Endothelial cell of umbilical vein (primary cell): ENCODE results near the gene SEBOX. TPM values are rescaled to one million over a fixed set of nuclear protein-coding genes. Genes with fewer than 3 reads are reported as not detected.
A peak's percentile ranks its signal among the peaks of the same experiment; 100 is the strongest.

ENCODE experiments used
- BruUV-seq: library from RNA; stranded (reverse); fragments of 400-500 nt; replicated peaks from 2 replicates; lab custom pipeline; 2021; lab: Mats Ljungman, UMichigan
- CTCF ChIA-PET: fragments of 300-600, 350-600 bp; sonication (Branson Sonifier 250); formaldehyde crosslinking; loops from one replicate; lab custom pipeline; 2021; ENCODE audit warnings: antibody characterized with exemption, inconsistent platforms; lab: Charles Lee
- POLR2A ChIA-PET: fragments of 300-600, 350-600 bp; sonication (Branson Sonifier 250); formaldehyde crosslinking; loops from one replicate; lab custom pipeline; 2021; ENCODE audit warnings: antibody characterized with exemption, inconsistent platforms; lab: Charles Lee
- DNase-seq: peaks from one replicate; pipeline ENCODE4 v3.0.0-alpha.2; 2011; ENCODE audit warnings: low read depth, low spot score
- FAIRE-seq: peaks from 2 replicates; lab custom pipeline; 2011; peaks lifted over from hg19 to GRCh38; lab: Jason Lieb, UNC
- H2AFZ ChIP-seq: 2 replicates; pipeline ENCODE4 v1.6.0; 2012; ENCODE audit warnings: low read depth, low read length, control low read depth, inconsistent platforms
- H3K27ac ChIP-seq: 2 replicates; pipeline ENCODE4 v1.5.1; 2011; ENCODE audit warnings: low read depth, mild to moderate bottlenecking, control low read depth, low read length, moderate library complexity; ENCODE audit not compliant: insufficient read depth
- H3K27me3 ChIP-seq, 2 experiments: 2 replicates each; pipeline versions ENCODE4 v1.6.0 to v1.6.1; 2011; ENCODE audit warnings: low read length in 2 of 2, mixed read lengths in 1 of 2; ENCODE audit not compliant: control insufficient read depth in 2 of 2, insufficient read depth in 2 of 2
- H3K36me3 ChIP-seq, 2 experiments: 2 replicates in 1 of 2; 3 replicates in 1 of 2; pipeline ENCODE4 v1.5.1; 2011; ENCODE audit warnings: low read length in 2 of 2, mild to moderate bottlenecking in 1 of 2, moderate library complexity in 1 of 2; ENCODE audit not compliant: control insufficient read depth in 2 of 2, insufficient read depth in 2 of 2; ENCODE audit errors: extremely low read depth in 1 of 2
- H3K4me1 ChIP-seq: 3 replicates; pipeline ENCODE4 v1.5.1; 2011; ENCODE audit warnings: mild to moderate bottlenecking, low read length; ENCODE audit not compliant: control insufficient read depth, insufficient read depth; ENCODE audit errors: extremely low read depth
- H3K4me2 ChIP-seq: 2 replicates; pipeline ENCODE4 v1.6.1; 2011; ENCODE audit warnings: low read length, control low read depth, mixed read lengths; ENCODE audit not compliant: insufficient read depth
- H3K4me3 ChIP-seq, 3 experiments: fragments of 200-600 bp in 1 of 3; sonication (generic), shearing (Covaris generic) in 1 of 3; replicated peaks in 1 of 3; 2 replicates each; pipeline ENCODE4 v1.5.1; 2011 to 2016; ENCODE audit warnings: control low read depth in 3 of 3, low read length in 3 of 3, mild to moderate bottlenecking in 2 of 3, inconsistent platforms in 1 of 3, low read depth in 1 of 3, moderate library complexity in 1 of 3; ENCODE audit not compliant: insufficient read depth in 1 of 3
- H3K79me2 ChIP-seq: 2 replicates; pipeline ENCODE4 v1.6.0; 2012; ENCODE audit warnings: low read length, inconsistent platforms; ENCODE audit not compliant: control insufficient read depth, insufficient read depth
- H3K9ac ChIP-seq: replicated peaks from 2 replicates; pipeline ENCODE3; 2011; ENCODE audit warnings: low read length, control low read depth; ENCODE audit not compliant: insufficient read depth; ENCODE audit errors: extremely low read depth
- H3K9me1 ChIP-seq: replicated peaks from 3 replicates; pipeline ENCODE4 v1.6.0; 2011; ENCODE audit warnings: mild to moderate bottlenecking, low read length; ENCODE audit not compliant: control insufficient read depth, insufficient read depth; ENCODE audit errors: extremely low read depth
- H3K9me3 ChIP-seq: replicated peaks from 2 replicates; pipeline ENCODE4 v1.5.1; 2012; ENCODE audit warnings: low read length, inconsistent platforms; ENCODE audit not compliant: control insufficient read depth, insufficient read depth
- H4K20me1 ChIP-seq: replicated peaks from 2 replicates; pipeline ENCODE3; 2011; ENCODE audit warnings: mild to moderate bottlenecking, low read length; ENCODE audit not compliant: control insufficient read depth, insufficient read depth; ENCODE audit errors: extremely low read depth
- CTCF ChIP-seq, 2 donors: IDR thresholded peaks; 1 replicate in 1 of 2; 2 replicates in 1 of 2; pipeline ENCODE4 v1.5.1; 2011; ENCODE audit warnings: low read length in 2 of 2, mild to moderate bottlenecking in 2 of 2, moderate library complexity in 2 of 2, control low read depth in 1 of 2, inconsistent platforms in 1 of 2, low read depth in 1 of 2; ENCODE audit not compliant: insufficient read depth in 1 of 2; ENCODE audit errors: extremely low read depth in 1 of 2
- EZH2 ChIP-seq: IDR thresholded peaks from 2 replicates; pipeline ENCODE4 v1.6.1; 2012; ENCODE audit warnings: borderline replicate concordance, low read depth, mild to moderate bottlenecking, moderate library complexity, low read length, inconsistent platforms; ENCODE audit not compliant: severe bottlenecking
- MYC ChIP-seq: IDR thresholded peaks from one replicate; pipeline ENCODE4 v1.6.1; 2011; ENCODE audit warnings: mild to moderate bottlenecking, low read depth, low read length
- POLR2A ChIP-seq: IDR thresholded peaks from 2 replicates; pipeline ENCODE4 v1.6.1; 2012; ENCODE audit warnings: low read depth, mild to moderate bottlenecking, control low read depth, low read length
- POLR2AphosphoS5 ChIP-seq: IDR thresholded peaks from 2 replicates; pipeline ENCODE4 v1.6.1; 2012; ENCODE audit warnings: low read depth, mild to moderate bottlenecking, control low read depth, low read length, moderate library complexity; ENCODE audit not compliant: insufficient read depth
- dilution Hi-C: fragments of 300-500 bp; cut with MboI; formaldehyde crosslinking; loops from one replicate; pipeline ENCODE4 v1.15.0; 2019; ENCODE audit warnings: low sequenced_read_pairs; ENCODE audit not compliant: extremely low pct_ligation_motif_present
- intact Hi-C: fragments of 100-400 bp; cut with micrococcal nuclease; formaldehyde crosslinking; loops from one replicate; pipeline ENCODE4 v1.10.0; 2022
- polyA plus RNA-seq, 4 experiments: library from polyadenylated mRNA; depleted of rRNA in 3 of 4; stranded (reverse) in 3 of 4; unstranded in 1 of 4; fragments of >200 nt; gene quantifications; 2 replicates each; pipeline versions ENCODE4 v1.2.1 to v1.2.3, GENCODE V29; 2011 to 2012; ENCODE audit warnings: missing spikeins in 1 of 4
- total RNA-seq: library from RNA; stranded (reverse); gene quantifications from 2 replicates; pipeline ENCODE4 v1.2.3, GENCODE V29; 2021

Gene SEBOX
- total and polyA plus RNA-seq, 2 donors (not counting 3 experiments of a cell fraction or from before 2014, with no cell fraction given) = not detected

- POLR2A ChIA-PET = no interaction called here
These were observed 40.9 kb upstream of the SEBOX start, which contains the start of gene SLC46A1 for GRCh38 chr17:28405632-28406472. Gene SLC46A1, minus strand, starts transcription at chr17:28406212. Its CDS starts 98 bp downstream, at chr17:28406114.

More at GRCh38 chr17:28405632-28406472, 40.9 kb upstream of the SEBOX start, which contains the start of gene SLC46A1:
- peaks cover under 1 to 2% of the 10 kb centered on the region in 2 experiments for H3K27me3 ChIP-seq
- no peak within 1 kb of the TSS for H3K27ac ChIP-seq
- no peaks in the 10 kb centered on the region for H3K9me1 ChIP-seq
- no peaks in the 10 kb centered on the region for H3K9me3 ChIP-seq
- no peaks in the 10 kb centered on the region for H4K20me1 ChIP-seq
- H3K4me3 ChIP-seq = peak within 1 kb of the TSS; percentile 0 to 54 (median 7)
- peak within 1 kb of the TSS; percentile 13 for H3K4me2 ChIP-seq
- peak within 1 kb of the TSS; percentile 86 for H2AFZ ChIP-seq
- no peaks in the 10 kb centered on the region for H3K79me2 ChIP-seq
- FAIRE-seq = no peak
- no TSS peak for BruUV-seq
- no peaks in the 10 kb centered on the region for H3K36me3 ChIP-seq
- peak; percentile 24 for DNase-seq
- no peak within 1 kb of the TSS for H3K9ac ChIP-seq
- intact Hi-C loops = no loop called here
- dilution Hi-C loops = no loop called here
- H3K4me1 ChIP-seq = peaks cover 9% of the 10 kb centered on the region
- CTCF ChIA-PET = interaction anchor here (1.5 to 5.1 kb wide), 3 partner anchors 11 to 23 kb away, joined by 3 to 34 read pairs (median 6); no protein-coding TSS in a partner anchor
- TF ChIP-seq POLR2AphosphoS5 = no peak
- TF ChIP-seq EZH2 = no peak
- no peak for TF ChIP-seq POLR2A
- no peak for TF ChIP-seq MYC
- TF ChIP-seq CTCF (IDR thresholded peaks at IDR 0.05; ENCODE audit: extremely low read depth in 1 of 2, insufficient read depth in 1 of 2, low read depth in 1 of 2, low read length in 2 of 2) = no peak
